Non-pigmented ciliary epithelial cell (primary cell): ENCODE measurements around the gene NCOA1.
"Not testable (repeated sequence)": the region's sequence is repeated elsewhere in the genome, so short reads cannot be mapped to it uniquely, and the experiment has no call there.

Source experiments
- DNase-seq: peaks from one replicate; pipeline ENCODE4 v3.0.0-alpha.2; 2010; ENCODE audit warnings: low read depth

NCOA1 gene

GRCh38 chr2:24474053-24474452 is 17.0 kb upstream of the NCOA1 start:
- DNase-seq = no peak

GRCh38 chr2:24477229-24477628 is 13.8 kb upstream of the NCOA1 start:
- DNase-seq = no peak

GRCh38 chr2:24478243-24478642 is 12.8 kb upstream of the NCOA1 start:
- DNase-seq = no peak

- DNase-seq = no peak
These were observed 10.8 kb upstream of the NCOA1 start for GRCh38 chr2:24480245-24480644.

GRCh38 chr2:24482251-24482971 is 8.6 kb upstream of the NCOA1 start:
- DNase-seq = no peak

GRCh38 chr2:24482972-24483300 is 8.1 kb upstream of the NCOA1 start:
- DNase-seq = no peak

GRCh38 chr2:24484677-24485076 is 6.4 kb upstream of the NCOA1 start:
- DNase-seq = not testable (repeated sequence)

- no peak for DNase-seq
These were observed 5.9 kb upstream of the NCOA1 start for GRCh38 chr2:24485197-24485596.

GRCh38 chr2:24486636-24487205 is 4.3 kb upstream of the NCOA1 start:
- DNase-seq = no peak

- no peak for DNase-seq
These were observed 1.4 kb upstream of the NCOA1 start for GRCh38 chr2:24489465-24490180.

GRCh38 chr2:24490181-24490689 is 819 bp upstream of the NCOA1 start:
- no peak for DNase-seq

- no peak for DNase-seq
These were observed 727 bp downstream of the NCOA1 start for GRCh38 chr2:24491542-24492420.

- DNase-seq = no peak
These were observed 1.6 kb downstream of the NCOA1 start for GRCh38 chr2:24492421-24493279.

GRCh38 chr2:24493713-24494112 is 2.7 kb downstream of the NCOA1 start:
- DNase-seq = no peak

- no peak for DNase-seq
These were observed 3.4 kb downstream of the NCOA1 start for GRCh38 chr2:24494410-24494809.

- DNase-seq = no peak
These were observed 4.4 kb downstream of the NCOA1 start for GRCh38 chr2:24495451-24495850.

- DNase-seq = no peak
These were observed 5.9 kb downstream of the NCOA1 start for GRCh38 chr2:24496959-24497358.

GRCh38 chr2:24497685-24498084 is 6.6 kb downstream of the NCOA1 start:
- no peak for DNase-seq

- DNase-seq = no peak
These were observed 7.1 kb downstream of the NCOA1 start for GRCh38 chr2:24498121-24498520.

GRCh38 chr2:24501813-24502212 is 10.8 kb downstream of the NCOA1 start:
- DNase-seq = no peak

GRCh38 chr2:24505534-24506275 is 14.7 kb downstream of the NCOA1 start:
- no peak for DNase-seq
